Stimulated activated CD4-positive, alpha-beta T cell treated with anti-CD3 and anti-CD28 coated beads, TNF-alpha, amount 100 ng/mL, for 24 hours (primary cell): ENCODE data around the gene KYAT1.

Experiments used
- DNase-seq, 3 experiments: peaks; one replicate each; pipeline ENCODE4 v3.0.0-alpha.2; 2020; ENCODE audit warnings: low read depth in 3 of 3

The KYAT1 gene

GRCh38 chr9:128908372-128908771 lies 26.6 kb upstream of the KYAT1 start:
- no peak for DNase-seq

GRCh38 chr9:128906741-128907140 lies 25.0 kb upstream of the KYAT1 start:
- no peak for DNase-seq

- DNase-seq: no peak
These were observed 24.2 kb upstream of the KYAT1 start for GRCh38 chr9:128905964-128906363.

DNA sequence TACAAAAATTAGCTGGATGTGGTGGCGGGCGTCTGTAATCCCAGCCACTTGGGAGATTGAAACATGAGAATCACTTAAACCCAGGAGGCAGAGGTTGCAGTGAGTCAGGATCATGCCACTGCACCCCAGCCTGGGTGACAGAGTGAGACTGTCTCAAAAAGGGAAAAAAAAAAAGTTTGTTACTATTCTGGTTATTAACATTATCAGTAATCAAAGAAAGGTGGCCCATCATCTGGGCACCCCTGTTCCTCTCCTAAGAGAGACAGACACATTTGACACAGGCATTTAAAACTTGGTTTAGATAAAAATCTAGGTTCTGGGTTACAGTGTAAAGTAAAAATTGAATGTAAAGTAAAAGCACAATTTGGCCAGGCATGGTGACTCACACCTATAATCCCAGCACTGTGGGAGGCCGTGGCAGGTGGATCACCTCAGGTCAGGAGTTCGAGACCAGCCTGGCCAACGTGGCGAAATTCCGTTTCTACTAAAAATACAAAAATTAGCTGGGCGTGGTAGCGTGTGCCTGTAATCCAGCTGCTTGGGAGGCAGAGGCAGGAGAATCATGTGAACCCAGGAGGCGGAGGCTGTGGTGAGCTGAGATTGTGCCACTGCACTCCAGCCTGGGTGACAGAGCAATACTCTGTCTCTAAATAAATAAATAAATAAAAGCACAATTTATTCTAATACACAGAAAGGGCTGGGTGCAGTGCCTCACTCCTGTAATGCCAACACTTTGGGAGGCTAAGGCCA lies 22.3 kb upstream of the KYAT1 start:
- no peak for DNase-seq

GRCh38 chr9:128903079-128903461 lies 21.3 kb upstream of the KYAT1 start:
- DNase-seq: no peak

DNA sequence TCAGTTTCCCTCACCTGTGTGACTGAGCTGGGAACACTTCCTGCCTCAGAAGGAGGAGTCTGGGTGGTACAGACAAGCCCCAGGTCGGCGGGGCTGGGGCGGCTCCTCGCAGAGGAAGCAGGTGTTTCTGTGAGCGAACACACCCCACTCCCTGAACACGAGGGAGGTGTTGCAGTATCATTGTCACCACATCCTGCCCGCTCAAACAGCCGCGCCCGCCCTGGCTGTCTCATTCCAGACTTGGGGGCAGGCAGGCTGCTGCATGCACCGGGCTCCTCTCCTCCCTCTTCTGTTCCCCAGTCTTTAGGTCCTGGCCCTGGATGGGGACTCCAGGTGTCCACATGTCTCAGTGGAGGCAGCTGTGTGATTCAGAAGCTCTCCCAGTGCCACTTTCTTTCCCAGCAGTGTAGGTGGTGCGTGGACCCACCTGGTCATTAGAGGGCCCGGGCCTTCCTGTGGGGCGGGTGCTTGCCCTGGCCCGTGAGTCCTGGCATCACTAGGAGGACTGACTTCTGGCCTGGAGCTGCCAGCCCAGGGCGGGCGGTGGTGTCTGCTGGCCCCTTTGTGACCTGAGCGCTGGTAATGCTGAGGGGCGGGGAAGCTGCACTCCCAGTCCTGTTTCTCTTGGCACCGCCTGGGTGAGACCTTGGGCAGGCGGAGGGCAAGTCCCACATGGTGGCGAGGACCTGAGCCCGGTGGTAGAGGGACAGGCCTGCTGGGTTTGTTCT lies 20.8 kb upstream of the KYAT1 start:
- peak; percentile 59 to 86 (median 66) for DNase-seq

DNA sequence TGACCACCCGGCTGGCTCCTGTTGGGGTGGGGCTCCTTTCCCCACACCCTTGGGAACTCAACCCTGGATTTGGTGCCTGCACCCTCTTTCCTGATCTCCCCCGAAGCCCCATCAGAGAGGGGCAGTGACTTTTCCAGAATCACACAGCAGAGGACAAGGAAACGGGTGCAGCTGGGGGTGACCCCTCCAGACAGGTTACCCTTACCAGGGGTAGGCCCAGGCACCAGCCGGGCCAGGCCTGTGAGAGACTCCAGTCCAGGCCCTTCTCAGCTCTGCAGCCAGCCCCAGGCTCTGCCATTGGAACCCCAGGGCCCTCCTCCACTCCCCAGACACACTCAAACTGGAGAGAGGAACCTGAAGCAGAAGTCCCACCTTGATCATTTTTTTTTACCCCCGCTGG lies 20.1 kb upstream of the KYAT1 start:
- DNase-seq: no peak

DNA sequence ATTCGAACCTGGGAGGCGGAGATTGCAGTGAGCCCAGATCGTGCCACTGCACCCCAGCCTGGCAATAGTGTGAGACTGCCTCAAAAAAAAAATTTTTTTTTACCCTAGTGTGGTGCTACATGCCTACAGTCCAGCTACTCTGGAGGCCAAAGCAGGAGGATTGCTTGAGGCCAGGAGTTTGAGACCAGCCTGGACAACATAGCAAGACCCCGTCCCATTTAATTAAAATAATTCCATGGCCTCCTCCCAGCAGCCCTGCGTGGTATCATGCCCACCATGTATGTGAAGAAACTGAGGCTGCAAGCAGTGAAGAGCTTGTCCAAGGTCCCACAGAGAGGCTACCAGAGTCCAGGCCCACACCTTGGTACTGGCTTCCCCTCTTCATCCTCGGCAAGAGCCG lies 19.6 kb upstream of the KYAT1 start:
- no peak for DNase-seq

DNA sequence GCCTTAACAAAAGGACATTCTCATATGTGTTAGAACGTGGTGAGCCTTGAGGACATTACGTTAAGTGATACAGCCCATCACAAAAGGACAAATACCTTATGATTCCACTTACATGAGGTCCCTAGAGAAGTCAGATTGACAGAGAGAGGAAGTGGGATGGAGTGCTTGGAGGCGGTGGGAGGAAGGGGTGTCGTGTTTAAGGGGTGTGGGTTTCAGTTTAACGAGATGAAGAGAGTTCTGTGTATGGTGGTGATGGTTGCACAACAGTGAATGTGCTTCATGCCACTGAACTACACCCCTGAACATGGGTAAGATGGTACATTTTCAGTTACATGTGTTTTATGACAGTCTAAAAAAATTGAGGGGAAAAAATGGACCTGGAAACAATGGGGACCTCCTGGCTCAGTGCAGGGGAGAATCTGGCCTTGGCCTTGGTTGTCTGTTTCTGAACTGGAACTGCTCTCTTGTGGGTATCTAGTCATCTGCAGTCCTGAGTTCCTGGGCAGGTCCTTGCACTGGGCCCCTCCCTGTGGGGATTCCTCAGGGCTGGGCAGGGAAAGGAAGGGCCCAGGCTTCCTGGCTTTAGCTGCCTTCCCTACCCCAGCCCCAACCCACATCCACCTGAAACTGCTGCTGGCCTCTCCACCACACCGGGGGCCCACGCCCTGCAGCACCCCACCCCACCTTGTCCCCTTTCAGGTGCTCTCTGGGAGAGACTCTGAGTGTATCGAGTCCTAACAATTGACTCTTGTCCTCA lies 18.0 kb upstream of the KYAT1 start:
- peak in 1 of 3 experiments; percentile 16 for DNase-seq

GRCh38 chr9:128898845-128899565 lies 17.3 kb upstream of the KYAT1 start:
- DNase-seq: no peak

GRCh38 chr9:128898382-128898781 lies 16.6 kb upstream of the KYAT1 start:
- DNase-seq: no peak

GRCh38 chr9:128895556-128895955 lies 13.8 kb upstream of the KYAT1 start:
- no peak for DNase-seq

DNA sequence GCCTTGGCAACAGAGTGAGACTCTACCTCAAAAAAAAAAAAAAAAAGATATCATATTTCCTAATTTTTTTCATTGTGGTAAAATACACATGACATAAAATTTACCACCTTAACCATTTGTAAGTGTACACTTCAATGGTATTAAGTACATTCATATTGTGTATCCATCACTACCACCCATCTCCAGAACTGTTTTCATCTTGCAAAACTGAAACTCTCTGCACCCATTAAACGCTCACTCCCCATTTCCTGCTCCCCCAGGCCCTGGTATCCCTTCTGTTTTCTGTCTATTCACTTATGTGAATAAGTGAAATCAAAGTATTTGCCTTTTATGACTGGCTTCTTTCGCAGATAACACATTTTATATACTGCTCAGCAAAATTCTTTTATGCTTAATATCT lies 13.0 kb upstream of the KYAT1 start:
- no peak for DNase-seq

- DNase-seq: no peak
These were observed 11.6 kb upstream of the KYAT1 start for GRCh38 chr9:128893354-128893753.

GRCh38 chr9:128892221-128892921 lies 10.6 kb upstream of the KYAT1 start:
- no peak for DNase-seq

- DNase-seq: no peak
These were observed 9.8 kb upstream of the KYAT1 start for GRCh38 chr9:128891321-128892220.

GRCh38 chr9:128887914-128888350 lies 6.2 kb upstream of the KYAT1 start:
- no peak for DNase-seq

- no peak for DNase-seq
These were observed 5.3 kb upstream of the KYAT1 start for GRCh38 chr9:128887049-128887448.

- no peak for DNase-seq
These were observed 4.6 kb upstream of the KYAT1 start for GRCh38 chr9:128886211-128886891.

GRCh38 chr9:128885798-128886197 lies 4.0 kb upstream of the KYAT1 start:
- DNase-seq: no peak
